Cerebellar nuclear complex (tissue), 1 donor: ENCODE measurements around the gene BTBD16.

Source experiments
- DNase-seq, 2 experiments: peaks; one replicate each; lab custom pipeline; 2025; lab: John Stamatoyannopoulos, UW

Gene BTBD16

DNA sequence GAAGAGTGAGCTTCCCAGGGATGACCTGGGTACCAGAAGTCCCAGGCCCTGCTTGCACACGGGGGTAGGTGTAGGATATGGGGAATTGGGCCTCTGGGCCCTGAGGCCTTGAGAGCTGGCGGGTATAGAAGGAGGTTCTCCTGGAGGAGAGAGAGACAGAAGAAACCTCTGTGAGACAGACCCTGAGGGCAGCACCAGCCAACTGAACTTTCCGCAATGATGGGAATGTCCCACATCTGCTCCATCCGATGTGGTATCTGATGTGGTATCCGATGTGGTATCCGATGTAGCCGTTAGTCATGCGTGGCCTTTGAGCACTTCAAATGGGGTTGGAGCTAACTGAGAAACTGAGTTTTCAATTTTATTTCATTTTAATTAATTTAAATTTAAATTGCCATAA, 72.8 kb downstream of the BTBD16 start:
- DNase-seq, result no peak

DNA sequence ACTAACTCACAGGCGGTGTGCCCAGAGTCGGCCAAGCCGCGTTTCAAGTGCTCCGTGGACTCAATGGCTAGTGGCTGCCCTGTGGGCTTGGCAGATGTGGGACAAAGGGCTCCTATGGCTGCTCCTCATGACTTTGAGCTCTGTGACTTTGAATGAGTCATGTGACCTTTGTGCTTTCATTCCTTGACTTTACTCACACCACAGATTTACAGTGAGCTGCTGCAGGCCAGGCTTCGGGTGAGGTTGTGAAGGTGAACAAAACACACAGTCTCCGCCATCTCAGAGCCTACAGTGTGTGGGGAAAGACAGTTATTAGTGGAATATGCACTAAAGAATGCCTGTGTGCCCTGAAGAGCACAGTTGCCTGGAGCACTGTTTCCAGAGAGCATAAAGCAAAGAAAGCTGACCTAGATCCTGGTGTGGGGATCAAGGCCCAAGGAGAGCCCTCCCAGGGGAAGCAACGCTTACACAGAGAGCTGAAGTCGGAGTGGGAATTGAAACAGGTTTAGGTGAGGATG, 73.7 kb downstream of the BTBD16 start:
- DNase-seq, result no peak

DNA sequence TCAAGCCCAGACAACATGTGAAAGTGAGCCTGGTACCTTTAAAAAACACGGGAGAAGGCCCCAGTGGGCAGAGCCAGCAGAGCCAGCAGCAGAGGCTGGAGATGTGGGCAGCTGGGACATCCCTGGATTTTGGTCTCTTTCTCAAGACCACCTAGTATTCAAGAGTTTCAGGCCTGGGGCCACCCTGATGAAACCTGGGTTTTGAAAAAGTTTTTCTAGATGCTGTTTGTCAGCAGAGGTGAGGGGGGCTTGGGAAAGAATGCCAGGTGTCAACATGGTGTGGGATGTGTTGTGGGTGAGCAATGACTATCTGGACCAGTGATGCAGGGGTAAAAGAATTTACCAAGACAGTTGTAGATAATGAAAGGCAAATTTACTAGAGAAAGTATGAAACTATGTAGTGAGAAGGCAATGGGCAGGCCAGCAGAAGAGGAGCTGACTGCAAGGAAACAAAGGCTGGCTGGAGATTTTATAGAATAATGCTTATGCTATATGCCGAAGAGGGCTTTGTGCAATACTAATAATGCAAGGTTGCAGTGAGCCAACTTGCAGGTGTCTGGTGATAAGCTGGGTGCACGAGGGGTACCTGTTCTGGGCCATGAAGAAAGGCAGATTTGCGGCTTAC, 75.3 kb downstream of the BTBD16 start:
- no peak for DNase-seq

DNA sequence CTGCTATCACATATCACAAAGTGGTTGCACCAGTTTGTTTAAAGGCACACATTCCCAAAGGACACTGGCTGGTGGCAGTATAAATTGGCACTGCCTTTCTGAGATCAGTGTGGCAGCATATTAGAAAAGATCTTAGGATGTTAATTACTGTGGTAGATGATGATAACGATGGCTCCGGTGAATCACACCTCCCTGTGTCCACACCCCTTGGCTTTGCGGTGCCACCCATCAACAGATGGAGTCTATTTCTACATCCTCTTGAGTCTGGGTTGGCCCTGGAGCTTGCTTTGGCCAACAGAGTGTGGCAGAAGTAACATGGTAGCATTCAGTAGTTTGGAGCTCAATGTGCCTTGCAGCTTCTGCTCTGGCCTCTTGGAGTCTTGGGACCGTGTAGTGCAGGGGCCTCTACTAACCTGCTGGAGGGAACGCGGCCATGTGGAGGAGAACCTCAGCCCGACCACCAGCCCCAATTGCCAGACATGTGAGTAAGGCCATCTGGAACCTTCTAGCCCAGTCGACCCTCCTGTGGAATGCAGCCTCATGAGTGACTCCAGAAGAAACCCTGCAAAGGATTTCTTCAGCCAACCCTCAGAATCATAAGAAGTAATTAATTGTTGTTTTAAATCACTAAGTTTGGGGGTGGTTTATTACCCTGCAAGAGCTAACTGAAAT, 76.2 kb downstream of the BTBD16 start:
- DNase-seq, result no peak

DNA sequence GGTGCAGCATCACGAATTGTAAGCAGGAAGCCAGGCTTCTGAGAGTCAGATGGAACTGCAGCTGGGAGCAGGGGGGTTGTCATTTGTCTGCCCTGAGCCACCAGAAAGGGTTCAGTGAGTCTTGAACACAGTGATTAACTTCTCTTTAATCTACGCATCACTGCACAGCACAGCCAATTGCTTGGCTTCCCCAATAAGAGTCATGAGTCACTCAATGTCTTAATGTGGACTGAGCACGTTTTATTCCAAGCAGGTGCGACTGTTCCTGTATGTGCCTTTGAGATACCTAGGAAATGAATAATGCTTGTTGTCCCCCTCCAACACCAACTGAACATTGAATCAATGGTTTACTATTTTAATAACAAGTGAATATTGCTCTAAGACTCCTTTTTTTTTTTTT, 77.4 kb downstream of the BTBD16 start:
- no peak for DNase-seq

DNA sequence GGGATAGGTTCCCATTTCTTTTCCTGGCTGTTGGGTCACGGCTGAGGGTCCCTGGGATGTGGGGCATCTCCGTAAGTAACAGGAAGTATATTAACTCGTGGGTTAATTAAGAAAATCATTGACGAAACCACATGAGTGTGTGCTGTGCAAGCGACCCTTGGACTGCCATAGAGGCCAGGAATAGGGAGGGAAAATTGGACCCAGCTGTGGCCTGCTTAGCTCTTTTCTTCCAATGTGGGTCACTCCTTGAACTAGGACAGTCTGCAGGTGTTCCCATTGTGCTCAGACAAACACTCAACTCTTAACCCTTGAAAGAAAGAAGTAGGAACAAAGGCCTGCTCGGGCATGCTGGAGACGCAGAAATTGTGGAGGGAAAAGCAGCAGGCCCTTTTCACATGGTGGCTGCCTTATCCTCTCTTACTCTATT, 77.9 kb downstream of the BTBD16 start:
- no peak for DNase-seq

DNA sequence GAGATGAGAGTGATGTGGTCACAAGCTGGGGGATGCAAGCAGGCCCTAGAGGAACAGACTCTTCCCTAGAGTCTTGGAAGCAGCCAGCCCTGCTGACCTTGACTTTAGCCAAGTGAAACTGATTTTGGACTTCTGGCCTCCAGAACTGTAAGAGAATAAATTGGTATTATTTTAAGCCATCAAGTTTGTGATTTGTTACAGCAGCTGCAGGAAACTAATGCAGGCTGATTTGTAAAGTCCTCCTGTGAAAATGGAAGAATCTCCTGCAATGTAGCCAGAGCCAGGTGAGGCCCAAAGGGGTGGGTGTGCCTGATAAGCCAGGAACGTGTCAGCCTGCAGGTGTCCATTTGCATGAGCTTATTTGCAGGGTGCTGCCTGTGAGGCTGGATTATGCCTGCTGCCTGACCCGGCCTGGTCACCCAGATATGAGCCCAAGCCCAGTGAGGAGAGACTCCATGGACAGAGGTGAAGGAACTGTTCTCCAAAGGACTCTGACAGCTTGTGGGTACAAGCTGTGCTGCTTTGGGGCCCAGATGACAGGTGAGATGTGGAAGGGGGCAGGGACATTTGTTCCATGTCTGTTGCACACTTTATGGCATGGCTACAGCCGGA, 78.8 kb downstream of the BTBD16 start:
- DNase-seq, result no peak

DNA sequence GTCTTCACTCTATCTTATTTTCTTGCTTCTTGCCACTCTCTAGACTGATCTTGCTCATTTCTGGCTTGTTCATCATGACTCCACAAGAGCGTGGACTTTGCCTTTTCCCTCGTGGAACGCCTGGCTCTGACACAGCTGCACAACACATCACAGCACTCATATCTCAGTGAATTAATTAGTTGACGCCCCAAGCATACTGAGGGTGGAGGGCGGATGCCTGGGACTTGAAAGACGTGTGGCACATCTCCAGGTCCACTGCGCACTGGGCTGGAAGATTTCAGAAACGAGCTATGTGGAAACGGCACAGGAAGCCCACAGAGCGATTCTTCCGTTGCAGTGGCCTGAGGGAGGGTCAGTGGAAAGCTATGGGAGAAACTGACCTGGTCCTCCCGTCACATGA, 79.8 kb downstream of the BTBD16 start:
- DNase-seq, result no peak

DNA sequence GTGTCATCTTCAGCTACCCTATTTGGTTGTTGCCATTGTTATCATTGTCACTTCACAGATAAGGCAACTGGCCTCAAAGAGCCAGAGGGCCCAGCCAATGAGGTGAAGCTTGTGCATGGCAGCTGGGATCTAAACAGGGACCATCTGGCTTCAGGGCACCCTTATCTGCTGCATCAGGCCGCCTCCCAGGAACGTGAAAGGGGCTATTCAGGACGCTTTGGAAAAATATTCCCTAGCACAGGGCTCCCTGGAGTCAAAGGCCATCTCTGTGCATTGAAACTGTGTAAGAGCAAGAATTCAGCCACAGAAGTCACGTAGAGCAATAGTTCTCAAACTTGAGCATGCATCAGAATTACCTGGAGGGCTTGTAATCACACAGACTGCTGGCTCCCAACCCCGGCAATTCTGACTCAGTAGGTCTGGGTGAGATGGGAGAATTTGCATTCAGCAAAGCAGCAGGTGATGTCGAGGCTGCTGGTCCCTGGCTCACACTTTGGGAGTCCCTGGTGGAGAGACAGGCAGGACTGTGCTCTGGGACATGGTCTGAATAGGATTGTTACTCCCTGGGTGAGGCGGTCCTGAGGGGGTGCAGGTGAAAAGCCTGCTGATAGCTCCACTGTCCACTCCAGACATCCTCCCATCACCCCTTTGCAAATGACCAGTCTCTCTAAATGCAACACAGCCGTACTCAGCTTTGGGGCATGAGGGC, 81.9 kb downstream of the BTBD16 start:
- DNase-seq, result no peak

DNA sequence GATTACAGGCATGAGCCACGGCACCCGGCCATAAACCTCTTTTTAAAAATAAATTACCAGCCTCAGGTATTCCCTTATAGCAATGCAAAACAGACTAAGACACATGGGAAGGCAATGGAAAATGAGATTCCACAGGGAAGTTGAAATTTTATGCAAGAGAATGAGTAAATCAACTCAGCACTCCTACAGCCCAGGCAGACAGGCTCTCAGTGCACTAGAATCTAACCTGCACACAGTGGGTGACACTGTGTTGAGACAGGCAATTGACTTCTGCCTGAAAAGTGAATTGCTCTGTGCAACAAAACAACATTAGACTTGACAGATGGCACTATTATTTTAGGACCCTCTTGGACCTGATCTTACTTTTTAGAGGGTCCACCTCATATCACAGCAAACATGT, 83.3 kb downstream of the BTBD16 start:
- DNase-seq, result no peak

DNA sequence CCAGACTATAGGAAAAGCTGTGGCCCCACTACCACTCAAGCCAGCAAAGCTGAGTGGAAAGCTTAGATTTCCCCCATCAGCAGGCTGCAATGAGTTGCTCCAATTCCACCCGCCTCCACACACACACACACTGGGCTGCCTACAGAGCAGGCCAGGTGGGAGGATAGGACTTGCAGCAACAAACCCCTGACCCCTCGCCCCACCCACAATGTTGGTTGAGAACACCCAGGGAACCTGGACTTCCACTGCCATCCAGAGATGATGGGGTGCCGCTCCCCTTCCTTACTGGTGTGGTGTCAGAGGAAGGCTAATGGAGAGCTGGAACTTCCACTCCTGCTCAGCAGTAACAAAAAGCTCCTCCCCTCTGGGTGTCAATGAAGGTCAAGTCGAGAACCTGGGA, 86.6 kb downstream of the BTBD16 start:
- no peak for DNase-seq

DNA sequence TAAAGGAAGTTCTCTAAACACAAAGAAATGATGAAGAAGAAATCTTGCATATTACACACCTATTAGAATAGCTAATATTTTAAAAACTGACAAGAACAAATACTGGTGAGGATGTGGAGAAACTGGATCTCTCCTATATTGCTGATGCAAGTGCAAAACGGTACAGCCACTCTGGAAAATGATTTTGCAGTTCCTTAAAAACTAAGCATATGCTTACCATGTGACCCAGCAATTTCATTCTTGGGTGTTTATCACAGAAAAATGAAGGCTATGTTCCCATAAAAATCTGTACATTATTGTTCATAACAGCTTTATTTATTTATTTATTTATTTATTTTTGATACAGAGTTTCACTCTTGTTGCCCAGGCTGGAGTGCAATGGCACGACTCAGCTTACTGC, 88.5 kb downstream of the BTBD16 start:
- no peak for DNase-seq

DNA sequence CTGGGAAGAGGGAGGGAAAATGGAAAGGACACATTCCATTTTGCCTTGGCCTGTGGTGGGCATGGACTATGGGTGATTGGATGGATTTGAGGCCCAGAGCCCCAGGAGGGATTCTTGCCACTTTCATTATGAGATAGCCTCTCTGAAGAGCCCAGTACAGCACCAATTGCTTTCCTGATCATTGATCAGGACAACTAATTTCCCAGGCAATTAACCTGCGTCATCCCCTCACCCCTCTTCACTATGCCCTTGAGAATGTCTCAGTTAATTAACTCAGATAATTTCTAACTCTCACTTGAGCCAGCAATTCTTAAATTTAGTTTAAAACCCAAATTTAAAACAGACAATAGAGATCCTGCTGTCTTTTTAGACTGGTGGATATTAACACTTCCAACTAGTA, 90.0 kb downstream of the BTBD16 start:
- DNase-seq, result no peak

DNA sequence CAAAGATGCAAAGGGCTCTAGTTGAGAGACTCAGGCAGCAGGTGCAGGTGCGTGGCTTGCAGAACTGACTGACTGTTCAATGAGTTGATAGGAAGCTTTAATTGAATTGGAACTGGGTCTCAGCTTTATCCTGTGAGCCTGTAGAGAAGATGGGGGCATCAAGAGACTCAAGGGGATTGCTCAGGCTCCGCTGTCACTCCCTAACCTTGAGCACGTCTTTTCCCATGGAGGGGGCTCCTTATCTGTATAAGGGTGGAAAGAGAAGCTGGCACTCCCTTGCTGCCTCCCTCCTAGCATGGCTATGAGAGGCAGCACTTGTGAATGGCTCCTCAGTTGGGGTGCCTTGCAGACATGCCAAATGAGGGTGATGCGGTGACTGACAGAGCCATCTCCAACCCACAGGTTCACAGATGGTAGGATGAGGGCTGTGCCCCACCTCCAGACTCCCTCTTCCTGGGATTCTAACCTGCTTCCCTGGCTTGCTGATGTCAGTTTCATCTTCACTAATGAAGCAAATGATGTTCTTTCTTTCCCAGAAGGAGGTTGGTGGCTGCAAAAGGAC, 91.0 kb downstream of the BTBD16 start:
- DNase-seq, result no peak

DNA sequence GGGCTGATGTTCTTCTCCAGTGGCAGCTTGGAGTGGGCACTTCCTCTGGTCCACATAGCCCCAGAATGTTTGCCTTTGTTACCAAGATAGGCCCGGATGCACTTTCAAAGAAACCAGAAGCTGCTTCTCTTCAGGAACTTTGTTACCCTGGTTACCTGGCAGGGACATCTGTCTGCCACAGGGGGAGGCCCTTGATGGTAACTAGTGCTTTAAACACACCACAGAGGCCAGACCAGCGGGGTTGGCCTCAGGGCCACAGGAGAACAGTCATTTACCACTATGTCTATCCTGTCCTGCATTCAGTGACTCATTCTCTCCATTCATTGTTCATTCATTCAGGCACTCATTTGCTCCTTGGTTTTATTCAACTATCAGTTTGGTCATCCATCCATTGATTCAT, 91.5 kb downstream of the BTBD16 start:
- no peak for DNase-seq

DNA sequence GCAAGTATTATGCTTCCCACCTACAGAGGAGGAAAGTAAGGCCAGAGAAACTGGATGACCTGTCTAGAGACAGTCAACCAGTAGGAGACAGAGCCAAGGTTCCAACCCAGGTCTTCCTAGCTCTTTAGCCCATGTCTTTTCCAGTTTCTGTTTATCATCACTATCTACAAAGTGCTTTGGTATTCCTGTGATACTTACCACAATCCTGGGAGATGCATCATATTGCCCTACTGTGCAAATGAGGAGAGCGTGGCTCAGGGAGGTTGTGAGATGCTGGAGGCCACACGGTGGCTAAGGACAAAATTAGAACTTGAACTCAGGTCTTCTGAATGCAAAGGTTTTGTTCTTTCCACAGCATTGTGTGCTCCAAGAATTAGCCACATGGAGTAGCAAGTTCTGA, 92.2 kb downstream of the BTBD16 start:
- no peak for DNase-seq

DNA sequence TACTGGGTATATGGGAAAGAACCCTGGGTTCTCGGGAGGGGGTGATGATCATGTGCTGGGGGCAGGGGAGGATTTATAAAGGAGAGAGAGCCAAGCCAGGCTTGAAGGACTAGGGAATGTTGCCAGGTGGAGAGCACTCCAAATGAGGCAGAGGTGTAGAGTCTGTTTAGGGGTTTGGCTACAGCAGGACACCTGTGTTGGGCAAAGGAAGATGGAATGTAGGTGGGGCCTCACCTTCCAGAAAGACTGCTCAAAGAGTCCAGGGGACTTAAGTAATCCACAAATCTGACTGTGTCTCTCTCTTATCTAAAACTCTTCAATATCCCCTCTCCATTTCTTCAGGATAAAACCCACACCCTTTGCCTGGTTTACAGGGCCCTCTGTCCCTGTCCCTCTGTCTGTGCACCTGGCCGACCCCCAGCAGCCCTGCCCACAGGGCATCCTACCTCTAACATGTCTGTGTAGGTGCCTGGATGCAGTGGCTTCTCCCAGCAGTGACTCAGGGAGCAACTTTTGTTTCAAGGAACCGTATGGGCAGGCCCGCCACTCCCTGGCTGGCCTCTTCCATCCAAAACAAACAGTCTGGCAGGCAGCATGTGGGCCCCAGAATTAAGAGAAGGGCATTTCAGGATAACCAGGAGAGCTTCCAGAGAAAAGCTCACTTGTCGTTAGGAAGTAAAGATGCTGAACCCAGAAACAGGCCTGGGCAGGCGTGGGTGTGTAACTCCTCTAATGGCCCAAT, 92.8 kb downstream of the BTBD16 start:
- DNase-seq, result no peak

DNA sequence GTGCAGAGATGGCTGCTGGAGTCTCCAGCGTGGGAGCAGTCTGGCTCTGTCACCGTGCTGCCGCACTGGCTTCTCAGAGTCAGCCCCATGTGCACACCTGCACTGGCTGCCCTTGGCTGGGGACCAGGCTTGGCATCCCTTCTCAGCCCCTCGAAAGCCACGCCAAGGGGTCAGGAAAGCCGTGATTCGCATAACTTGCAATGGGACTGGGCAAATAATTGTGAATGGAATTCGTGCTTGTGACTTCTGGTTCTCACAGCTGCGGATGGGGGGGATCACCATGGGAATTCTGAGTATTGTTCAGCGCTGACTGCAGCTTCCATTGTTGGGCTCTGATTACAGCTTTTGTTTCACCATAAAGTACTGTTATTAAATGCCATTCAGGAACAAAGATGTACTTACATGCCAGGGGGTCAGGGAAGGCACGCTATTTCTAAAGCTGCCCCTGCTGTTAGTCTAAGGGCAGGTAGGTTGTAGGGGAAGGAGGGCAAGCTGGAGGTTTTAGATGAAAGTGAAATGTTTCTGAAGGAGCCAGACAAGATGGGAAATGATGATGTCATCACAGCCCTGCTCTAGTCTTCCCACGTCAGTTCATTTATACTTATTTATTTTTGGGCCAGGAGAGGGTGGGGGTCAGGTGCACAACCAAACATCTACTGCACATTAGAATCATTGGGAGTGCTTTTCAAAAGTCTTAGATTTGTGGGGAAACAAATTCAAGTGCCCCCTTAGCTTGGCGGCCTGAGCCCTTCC, 97.6 kb downstream of the BTBD16 start:
- DNase-seq, result no peak

DNA sequence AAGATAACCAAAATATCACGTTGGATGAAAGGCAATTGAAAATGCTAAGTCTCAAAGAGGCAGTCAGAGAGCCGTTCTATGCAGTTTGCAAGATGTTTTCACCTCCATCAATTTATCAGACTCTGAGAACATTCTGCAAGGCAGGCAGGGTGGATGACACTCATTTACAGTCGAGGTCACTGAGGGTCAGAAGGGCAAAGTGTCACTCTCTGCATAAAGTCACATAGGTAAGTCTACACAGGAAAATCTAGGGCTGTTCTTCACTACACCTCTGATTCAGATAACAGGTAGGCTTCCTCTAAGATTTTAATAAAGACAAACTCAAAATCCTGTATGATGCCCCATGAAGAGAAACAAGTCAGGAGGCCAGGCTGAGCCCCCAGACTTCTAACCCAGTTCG, 102.0 kb downstream of the BTBD16 start:
- DNase-seq, result no peak

DNA sequence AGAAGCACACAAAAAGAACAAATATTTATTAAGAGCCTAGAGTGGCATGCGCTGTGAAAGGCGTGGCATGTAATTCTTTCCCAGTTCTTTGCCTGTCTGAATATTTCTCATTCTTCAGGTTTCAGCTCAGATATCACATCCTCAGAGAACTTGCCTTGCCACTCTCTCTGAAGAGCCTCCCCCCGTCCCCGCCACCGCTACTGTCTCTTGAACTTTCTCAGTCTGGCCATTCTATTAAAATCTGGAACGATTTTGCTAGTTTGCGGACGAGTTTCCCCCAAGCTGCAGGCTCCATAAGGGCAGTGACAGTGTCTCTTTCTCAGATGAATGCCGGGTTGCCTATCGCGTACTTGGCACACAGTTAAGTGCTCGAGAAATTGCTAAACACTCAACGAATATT, 102.6 kb downstream of the BTBD16 start:
- no peak for DNase-seq

DNA sequence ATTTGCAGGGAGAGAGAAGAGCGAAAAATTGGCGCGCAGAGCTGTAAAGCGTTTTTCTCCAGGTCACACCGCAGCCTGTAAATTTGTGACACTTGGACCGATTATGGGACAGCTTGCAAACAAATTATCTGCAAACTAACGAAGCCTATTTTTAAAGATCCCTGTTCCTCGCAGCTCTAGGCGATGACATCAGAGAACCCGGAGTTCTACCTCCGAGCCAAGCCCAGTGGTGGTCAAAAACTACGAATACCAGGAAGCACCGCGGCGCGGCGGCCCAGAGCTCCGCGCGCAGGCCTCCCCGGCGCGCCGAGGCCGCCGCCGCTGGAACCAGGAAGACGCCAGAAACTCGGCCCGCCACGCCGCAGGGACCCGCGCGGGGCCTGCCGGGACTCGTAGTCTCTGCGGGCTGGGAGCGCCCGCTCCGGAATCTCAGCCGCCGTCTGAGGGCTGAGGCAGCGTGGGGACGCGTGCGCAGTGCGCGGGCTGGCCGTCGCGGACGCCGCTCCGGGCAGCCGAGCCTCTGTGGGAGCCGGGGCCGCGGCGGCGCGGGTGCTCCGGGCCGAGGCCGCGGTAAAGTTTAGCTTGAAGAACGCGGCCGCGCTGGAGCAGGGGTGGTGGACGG, 103.3 kb downstream of the BTBD16 start, which contains the start of gene PLEKHA1:
Gene PLEKHA1, plus strand, starts transcription at position 472 of the 622 bp plus-strand sequence. CDS start 18,493 bp downstream, outside the sequence.
- peak; percentile 62 to 88 for DNase-seq
